T-helper 1 cell treated with Interleukin-12 subunit alpha and Interleukin-12 subunit beta and Interleukin-4 antibody, amounts not matched to agents 30 μg/mL and 1 μg/mL, for 36 hours (primary cell): ENCODE measurements around the gene DOHH.

Experiments
- H3K27ac Mint-ChIP-seq: one replicate; pipeline ENCODE4 v1.8.0; 2021; ENCODE audit warnings: mild to moderate bottlenecking, mixed read lengths
- H3K27me3 Mint-ChIP-seq: one replicate; pipeline ENCODE4 v1.8.0; 2021; ENCODE audit warnings: low read depth, mixed read lengths
- H3K36me3 Mint-ChIP-seq: one replicate; pipeline ENCODE4 v1.8.0; 2021; ENCODE audit warnings: low read depth, mixed read lengths
- H3K4me1 Mint-ChIP-seq: one replicate; pipeline ENCODE4 v1.8.0; 2021; ENCODE audit warnings: low read depth, mixed read lengths
- H3K4me3 Mint-ChIP-seq: one replicate; pipeline ENCODE4 v1.8.0; 2021; ENCODE audit warnings: mild to moderate bottlenecking, moderate library complexity, mixed read lengths
- H3K9me3 Mint-ChIP-seq: one replicate; pipeline ENCODE4 v1.8.0; 2021; ENCODE audit warnings: mixed read lengths

The DOHH gene

DNA sequence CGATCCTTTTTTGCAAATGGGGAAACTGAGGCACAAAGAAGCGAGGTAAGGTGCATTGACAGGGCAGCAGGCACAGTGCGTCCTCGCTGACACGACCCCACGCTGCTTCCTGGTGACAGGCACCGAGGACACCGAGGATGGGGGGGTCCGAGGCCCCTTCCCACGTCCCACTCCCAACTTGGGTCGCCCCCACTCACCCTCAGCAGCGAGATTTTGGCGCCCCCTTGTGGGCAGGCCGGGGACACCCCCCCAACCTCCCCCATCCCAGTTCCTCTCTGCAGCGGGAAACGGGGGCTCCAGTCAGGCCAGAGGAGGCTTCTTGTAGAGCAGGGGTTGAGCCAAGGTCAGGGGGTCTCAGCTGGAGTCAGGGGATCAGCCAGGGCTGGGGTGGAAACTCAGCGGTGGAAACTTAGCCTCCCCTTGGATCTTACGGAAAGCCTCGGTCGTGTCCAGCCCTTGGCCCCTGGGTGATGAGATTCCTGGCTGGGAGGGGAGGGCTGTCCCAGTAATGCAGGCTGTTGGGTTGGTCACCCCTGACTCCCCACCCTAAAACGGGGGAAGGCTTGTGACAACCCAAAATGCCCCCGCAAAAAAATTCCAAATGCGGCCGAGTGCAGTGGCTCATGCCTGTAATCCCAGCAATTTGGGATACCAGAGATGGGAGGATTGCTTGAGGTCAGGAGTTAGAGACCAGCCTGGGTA lies 28.4 kb downstream of the DOHH start:
- Mint-ChIP-seq H3K9me3 (no peaks in the 10 kb centered on the region), H3K4me1 (no peaks in the 10 kb centered on the region), H3K27ac (no peak overlapping the region), H3K4me3 (no peak overlapping the region), H3K27me3 (no peaks in the 10 kb centered on the region), H3K36me3 (no peaks in the 10 kb centered on the region)

GRCh38 chr19:3470500-3471128 lies 29.9 kb downstream of the DOHH start:
- Mint-ChIP-seq H3K36me3 (no peaks in the 10 kb centered on the region), H3K27me3 (no peaks in the 10 kb centered on the region), H3K9me3 (no peaks in the 10 kb centered on the region), H3K4me1 (no peaks in the 10 kb centered on the region), H3K4me3 (no peak overlapping the region), H3K27ac (no peak overlapping the region)

GRCh38 chr19:3469638-3470499 lies 30.6 kb downstream of the DOHH start:
- no peaks in the 10 kb centered on the region for H3K4me1 Mint-ChIP-seq
- H3K9me3 Mint-ChIP-seq: no peaks in the 10 kb centered on the region
- H3K27ac Mint-ChIP-seq: no peak overlapping the region
- H3K4me3 Mint-ChIP-seq: no peak overlapping the region
- no peaks in the 10 kb centered on the region for H3K36me3 Mint-ChIP-seq
- H3K27me3 Mint-ChIP-seq: no peaks in the 10 kb centered on the region

DNA sequence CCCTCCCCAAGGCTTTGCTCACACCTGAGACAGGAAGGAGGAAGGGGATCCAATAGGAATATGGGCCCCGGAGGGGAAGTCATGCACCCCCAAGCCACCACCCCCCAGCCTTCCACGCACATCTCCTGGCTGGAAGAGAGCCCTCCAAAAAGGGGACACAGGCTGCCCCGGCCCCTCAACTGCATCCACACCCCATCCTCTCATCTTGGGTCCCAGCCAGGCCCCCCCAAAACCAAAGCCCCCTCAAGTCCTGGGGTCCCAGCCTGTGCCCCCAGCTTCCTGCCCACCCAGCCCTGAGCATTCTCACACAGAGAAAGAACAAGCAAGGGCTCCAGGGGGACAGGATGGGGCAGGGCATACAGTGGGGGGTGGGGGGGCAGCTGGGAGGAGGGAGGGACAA lies 32.3 kb downstream of the DOHH start:
- no peak overlapping the region for H3K4me3 Mint-ChIP-seq

GRCh38 chr19:3467437-3468198 lies 32.9 kb downstream of the DOHH start:
- Mint-ChIP-seq H3K9me3 (no peaks in the 10 kb centered on the region), H3K4me1 (no peaks in the 10 kb centered on the region), H3K4me3 (no peak overlapping the region), H3K36me3 (no peaks in the 10 kb centered on the region), H3K27ac (no peak overlapping the region), H3K27me3 (no peaks in the 10 kb centered on the region)

More for the DNA sequence above, 32.3 kb downstream of the DOHH start:
- H3K27me3 Mint-ChIP-seq: no peaks in the 10 kb centered on the region
- no peaks in the 10 kb centered on the region for H3K4me1 Mint-ChIP-seq
- H3K9me3 Mint-ChIP-seq: no peaks in the 10 kb centered on the region
- H3K36me3 Mint-ChIP-seq: no peaks in the 10 kb centered on the region
- no peak overlapping the region for H3K27ac Mint-ChIP-seq

- no peaks in the 10 kb centered on the region for H3K4me1 Mint-ChIP-seq
- no peaks in the 10 kb centered on the region for H3K9me3 Mint-ChIP-seq
- no peak overlapping the region for H3K27ac Mint-ChIP-seq
- no peak overlapping the region for H3K4me3 Mint-ChIP-seq
- H3K36me3 Mint-ChIP-seq: no peaks in the 10 kb centered on the region
- H3K27me3 Mint-ChIP-seq: no peaks in the 10 kb centered on the region
These were observed 33.8 kb downstream of the DOHH start for GRCh38 chr19:3466635-3467034.

DNA sequence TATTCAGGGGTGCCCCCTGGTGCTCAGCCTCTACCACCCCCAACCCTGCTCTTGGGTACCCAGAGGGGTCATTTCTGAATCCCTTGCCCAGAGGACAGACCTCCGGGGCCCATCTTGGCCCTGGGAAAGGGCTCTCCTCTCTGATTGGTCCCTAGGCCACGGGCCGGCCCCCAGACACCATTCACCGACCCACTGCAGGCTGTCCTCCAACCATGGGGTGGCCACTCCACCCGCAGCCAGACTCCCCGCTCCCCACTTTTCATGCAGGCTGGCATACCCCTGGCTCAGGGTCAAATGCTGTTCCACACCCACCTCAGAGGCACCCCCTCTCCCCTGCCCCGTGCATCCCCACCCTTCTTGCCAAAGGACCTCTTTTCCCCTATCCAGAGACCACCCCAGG lies 34.9 kb downstream of the DOHH start:
- no peaks in the 10 kb centered on the region for H3K9me3 Mint-ChIP-seq
- H3K36me3 Mint-ChIP-seq: no peaks in the 10 kb centered on the region
- no peaks in the 10 kb centered on the region for H3K27me3 Mint-ChIP-seq
- H3K27ac Mint-ChIP-seq: no peak overlapping the region
- H3K4me1 Mint-ChIP-seq: no peaks in the 10 kb centered on the region
- no peak overlapping the region for H3K4me3 Mint-ChIP-seq

GRCh38 chr19:3464587-3465235 lies 35.8 kb downstream of the DOHH start:
- H3K27me3 Mint-ChIP-seq: no peaks in the 10 kb centered on the region
- H3K27ac Mint-ChIP-seq: no peak overlapping the region
- H3K9me3 Mint-ChIP-seq: no peaks in the 10 kb centered on the region
- no peaks in the 10 kb centered on the region for H3K4me1 Mint-ChIP-seq
- no peaks in the 10 kb centered on the region for H3K36me3 Mint-ChIP-seq
- no peak overlapping the region for H3K4me3 Mint-ChIP-seq

DNA sequence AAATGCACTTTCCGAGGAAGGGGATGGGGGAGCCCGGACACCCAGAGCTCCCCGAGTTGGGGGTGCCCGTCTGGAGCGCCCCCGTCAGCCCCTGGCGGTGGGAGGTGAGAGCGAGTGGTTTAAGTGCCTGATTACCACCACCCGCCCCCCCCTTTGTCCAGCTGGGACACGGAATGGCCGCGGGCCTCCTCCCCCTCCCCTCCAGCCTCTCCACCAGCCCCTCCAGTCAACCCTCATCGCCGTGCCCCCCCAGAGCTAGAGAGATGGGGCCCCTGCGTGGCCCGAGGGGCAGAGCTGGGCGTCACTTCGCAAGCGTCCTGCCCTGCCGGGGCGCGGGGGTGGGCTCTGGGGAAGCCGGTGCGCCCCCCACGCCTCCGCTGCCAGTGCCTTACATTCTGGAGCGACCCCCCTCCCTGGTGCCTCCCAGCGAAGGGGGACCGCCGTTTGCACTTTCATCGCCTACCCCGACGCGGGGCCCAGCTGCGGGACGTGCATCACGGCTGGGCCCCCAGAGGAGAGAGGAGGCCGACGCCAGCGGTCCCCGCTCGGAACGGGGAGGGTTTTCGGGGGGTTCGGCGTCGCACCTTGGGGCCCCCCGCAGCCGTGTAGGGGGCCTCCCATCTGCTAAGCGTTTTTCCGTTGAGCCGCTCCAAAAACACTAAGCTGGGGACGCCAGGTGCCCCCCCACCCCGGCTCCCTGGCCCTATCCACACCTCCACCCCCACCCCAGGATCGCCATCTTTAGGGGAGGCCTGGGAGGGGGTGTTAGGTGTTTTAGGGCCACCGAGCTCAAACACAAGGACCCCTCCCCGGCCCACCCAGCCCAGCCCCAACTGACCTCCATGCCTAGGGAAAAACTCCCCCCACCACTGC lies 36.5 kb downstream of the DOHH start:
- no peak overlapping the region for H3K27ac Mint-ChIP-seq
- no peak overlapping the region for H3K4me3 Mint-ChIP-seq
- no peaks in the 10 kb centered on the region for H3K4me1 Mint-ChIP-seq
- no peaks in the 10 kb centered on the region for H3K36me3 Mint-ChIP-seq
- H3K27me3 Mint-ChIP-seq: no peaks in the 10 kb centered on the region
- H3K9me3 Mint-ChIP-seq: no peaks in the 10 kb centered on the region

DNA sequence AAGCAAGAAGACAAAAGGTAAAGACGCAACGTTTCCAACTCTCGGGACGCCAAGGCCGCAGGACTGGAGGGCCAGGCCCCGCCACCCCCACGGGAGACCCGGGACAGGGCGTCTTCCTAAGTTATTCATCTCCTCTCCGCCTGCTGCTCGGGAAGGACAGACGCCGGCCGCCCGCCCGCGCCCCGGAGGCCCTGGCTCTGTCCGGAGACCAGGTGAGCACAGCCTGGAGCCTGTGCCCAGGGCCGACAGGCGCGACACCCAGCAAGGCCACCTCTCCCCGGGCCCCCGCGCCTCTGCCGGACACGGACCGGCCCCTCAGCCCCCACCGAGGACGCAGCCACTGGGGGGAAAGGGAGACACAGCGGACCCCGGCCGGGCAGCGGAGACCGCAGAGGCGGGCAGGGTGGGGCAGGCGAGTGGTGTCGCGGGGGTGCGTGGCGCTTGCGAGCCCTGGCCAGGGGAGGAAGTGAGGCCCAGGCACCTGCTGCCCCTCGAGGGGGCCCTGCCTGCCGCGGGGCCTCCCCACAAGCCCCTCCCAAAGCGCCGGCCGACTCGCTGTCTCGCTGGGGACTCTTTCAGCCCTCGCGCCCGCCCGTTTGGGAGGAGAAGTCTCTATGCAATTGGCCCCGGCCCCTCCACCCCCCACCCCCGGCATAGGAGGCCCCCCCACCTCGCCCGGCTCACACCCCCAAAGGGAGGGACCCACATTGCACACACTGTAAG lies 37.3 kb downstream of the DOHH start:
- Mint-ChIP-seq H3K4me3 (no peak overlapping the region), H3K4me1 (no peaks in the 10 kb centered on the region), H3K27ac (no peak overlapping the region), H3K9me3 (no peaks in the 10 kb centered on the region), H3K36me3 (no peaks in the 10 kb centered on the region), H3K27me3 (no peaks in the 10 kb centered on the region)

DNA sequence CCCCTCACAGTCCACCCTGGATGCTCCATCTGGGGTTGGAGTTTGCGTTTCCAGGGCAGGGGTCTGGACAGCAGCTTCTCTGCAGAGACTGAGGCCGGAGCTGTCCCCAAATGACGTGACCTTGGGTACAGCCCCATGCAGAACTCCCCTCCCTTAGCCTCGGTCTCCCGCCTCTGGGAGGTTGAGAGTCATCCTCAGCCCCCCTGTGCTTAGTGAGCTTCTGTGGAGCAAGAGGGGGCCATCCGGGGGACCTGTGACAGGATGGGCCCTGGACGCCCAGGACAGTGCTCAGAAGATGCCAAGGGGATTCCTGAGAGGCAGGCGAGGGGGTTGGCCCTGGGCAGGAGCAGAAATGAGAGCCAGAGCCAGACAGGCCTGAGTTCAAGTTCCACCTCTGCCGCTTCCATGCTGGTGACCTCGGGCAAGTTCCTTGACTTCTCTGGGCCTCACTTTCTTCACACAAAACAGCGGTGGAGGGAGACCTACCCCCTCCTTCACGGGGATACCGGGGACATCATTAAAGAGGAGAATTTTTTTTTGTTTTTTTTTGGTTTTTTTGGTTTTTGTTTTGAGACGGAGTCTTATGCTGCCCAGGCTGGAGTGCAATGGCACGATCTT lies 40.4 kb downstream of the DOHH start:
- Mint-ChIP-seq H3K36me3 (no peaks in the 10 kb centered on the region), H3K4me1 (no peaks in the 10 kb centered on the region), H3K27me3 (no peaks in the 10 kb centered on the region), H3K27ac (no peak overlapping the region), H3K9me3 (no peaks in the 10 kb centered on the region), H3K4me3 (no peak overlapping the region)

DNA sequence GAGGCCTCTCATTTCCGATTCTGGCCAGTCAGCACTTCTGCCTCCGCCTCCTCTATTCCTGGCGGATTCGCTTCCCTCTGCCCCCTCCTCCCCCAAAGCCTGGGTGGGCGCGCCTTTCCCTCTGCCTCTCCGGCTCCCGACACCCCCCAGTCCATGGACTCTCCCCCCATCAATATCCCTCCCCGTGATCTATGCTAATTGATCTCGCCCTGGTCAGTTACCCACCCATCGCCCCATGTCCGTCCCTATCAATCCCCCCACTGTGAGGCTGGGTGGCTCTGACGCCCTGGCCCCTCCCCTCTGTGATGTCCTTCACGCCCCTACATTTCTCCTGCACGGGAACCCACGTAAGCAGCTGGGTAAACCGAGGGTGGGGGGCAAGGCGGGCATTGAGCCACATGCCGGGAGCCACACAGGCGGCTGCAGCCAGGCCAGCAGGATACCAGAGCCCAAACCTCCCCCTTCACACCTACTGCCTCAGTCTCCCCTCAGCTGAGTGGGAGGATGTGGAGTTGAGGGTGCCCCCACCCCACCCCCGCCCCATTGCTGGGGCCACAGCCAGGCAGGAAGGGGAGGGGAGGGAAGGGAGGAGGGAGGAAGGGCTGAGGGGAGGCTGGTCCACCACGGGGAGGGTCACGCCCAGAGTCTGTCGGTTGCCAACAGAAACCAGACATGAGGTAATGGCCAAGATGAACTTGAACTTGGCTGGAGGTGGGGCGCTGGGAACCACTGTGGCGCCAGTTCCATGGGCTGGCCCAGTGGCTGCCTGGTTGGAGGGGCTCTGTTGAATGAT lies 41.2 kb downstream of the DOHH start:
- Mint-ChIP-seq H3K9me3 (no peaks in the 10 kb centered on the region), H3K27ac (peak overlapping the region; percentile 41), H3K36me3 (no peaks in the 10 kb centered on the region), H3K4me3 (no peak overlapping the region), H3K27me3 (no peaks in the 10 kb centered on the region), H3K4me1 (no peaks in the 10 kb centered on the region)
